Endothelial cell of umbilical vein (primary cell): ENCODE data around the gene MB21D2.

Experiments used
- EZH2 ChIP-seq: IDR thresholded peaks from 2 replicates; pipeline ENCODE4 v1.6.1; 2012; ENCODE audit warnings: borderline replicate concordance, low read depth, mild to moderate bottlenecking, moderate library complexity, low read length, inconsistent platforms; ENCODE audit not compliant: severe bottlenecking
- JUN ChIP-seq: IDR thresholded peaks from 2 replicates; pipeline ENCODE4 v1.6.1; 2011; ENCODE audit warnings: borderline replicate concordance, low read depth; ENCODE audit not compliant: insufficient read length, insufficient read depth
- MYC ChIP-seq: IDR thresholded peaks from one replicate; pipeline ENCODE4 v1.6.1; 2011; ENCODE audit warnings: mild to moderate bottlenecking, low read depth, low read length
- POLR2A ChIP-seq: IDR thresholded peaks from 2 replicates; pipeline ENCODE4 v1.6.1; 2012; ENCODE audit warnings: low read depth, mild to moderate bottlenecking, control low read depth, low read length
- POLR2AphosphoS5 ChIP-seq: IDR thresholded peaks from 2 replicates; pipeline ENCODE4 v1.6.1; 2012; ENCODE audit warnings: low read depth, mild to moderate bottlenecking, control low read depth, low read length, moderate library complexity; ENCODE audit not compliant: insufficient read depth
- TF ChIP-seq, protein P1 (sequence below), 2 donors: IDR thresholded peaks; 1 replicate in 1 of 2; 2 replicates in 1 of 2; pipeline ENCODE4 v1.5.1; 2011; ENCODE audit warnings: low read length in 2 of 2, mild to moderate bottlenecking in 2 of 2, moderate library complexity in 2 of 2, control low read depth in 1 of 2, inconsistent platforms in 1 of 2, low read depth in 1 of 2; ENCODE audit not compliant: insufficient read depth in 1 of 2; ENCODE audit errors: extremely low read depth in 1 of 2
- TF ChIP-seq, protein P2 (sequence below): IDR thresholded peaks from 2 replicates; pipeline ENCODE4 v1.6.1; 2011; ENCODE audit not compliant: insufficient read depth, insufficient read length

DNA sequence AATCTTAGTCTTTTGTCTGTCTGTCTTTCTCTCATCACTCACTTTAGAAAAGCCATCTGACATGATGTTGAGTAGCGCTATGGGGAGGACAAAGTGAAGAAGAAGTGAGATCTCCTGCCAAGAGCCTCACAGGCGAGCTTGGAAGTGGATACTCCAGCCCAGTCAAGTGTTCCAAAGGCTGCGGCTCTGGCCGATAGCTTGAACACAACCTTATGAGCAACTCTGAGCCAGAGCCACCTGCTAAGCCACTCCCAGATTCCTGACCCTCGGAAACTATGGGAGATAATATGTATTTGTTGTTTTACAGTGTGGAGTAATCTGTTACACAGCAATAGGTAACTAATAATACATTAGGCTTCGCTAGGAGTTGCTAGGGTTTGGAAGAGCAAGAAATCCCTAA, 76.2 kb downstream of the MB21D2 start:
- TF ChIP-seq, protein P1, sequence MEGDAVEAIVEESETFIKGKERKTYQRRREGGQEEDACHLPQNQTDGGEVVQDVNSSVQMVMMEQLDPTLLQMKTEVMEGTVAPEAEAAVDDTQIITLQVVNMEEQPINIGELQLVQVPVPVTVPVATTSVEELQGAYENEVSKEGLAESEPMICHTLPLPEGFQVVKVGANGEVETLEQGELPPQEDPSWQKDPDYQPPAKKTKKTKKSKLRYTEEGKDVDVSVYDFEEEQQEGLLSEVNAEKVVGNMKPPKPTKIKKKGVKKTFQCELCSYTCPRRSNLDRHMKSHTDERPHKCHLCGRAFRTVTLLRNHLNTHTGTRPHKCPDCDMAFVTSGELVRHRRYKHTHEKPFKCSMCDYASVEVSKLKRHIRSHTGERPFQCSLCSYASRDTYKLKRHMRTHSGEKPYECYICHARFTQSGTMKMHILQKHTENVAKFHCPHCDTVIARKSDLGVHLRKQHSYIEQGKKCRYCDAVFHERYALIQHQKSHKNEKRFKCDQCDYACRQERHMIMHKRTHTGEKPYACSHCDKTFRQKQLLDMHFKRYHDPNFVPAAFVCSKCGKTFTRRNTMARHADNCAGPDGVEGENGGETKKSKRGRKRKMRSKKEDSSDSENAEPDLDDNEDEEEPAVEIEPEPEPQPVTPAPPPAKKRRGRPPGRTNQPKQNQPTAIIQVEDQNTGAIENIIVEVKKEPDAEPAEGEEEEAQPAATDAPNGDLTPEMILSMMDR (IDR thresholded peaks at IDR 0.05; ENCODE audit: extremely low read depth in 1 of 2, insufficient read depth in 1 of 2, low read depth in 1 of 2, low read length in 2 of 2) = no peak
- TF ChIP-seq, protein P2, sequence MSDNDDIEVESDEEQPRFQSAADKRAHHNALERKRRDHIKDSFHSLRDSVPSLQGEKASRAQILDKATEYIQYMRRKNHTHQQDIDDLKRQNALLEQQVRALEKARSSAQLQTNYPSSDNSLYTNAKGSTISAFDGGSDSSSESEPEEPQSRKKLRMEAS = no peak
- TF ChIP-seq POLR2A (no peak), POLR2AphosphoS5 (no peak), JUN (no peak), MYC (no peak), EZH2 (no peak)
